A549 treated with CORT108297 at 1 μM for 4 hours (cell line): Measurements from ENCODE around the gene H2BW1. TPM values are rescaled to one million over a fixed set of nuclear protein-coding genes. Genes with fewer than 3 reads are reported as not detected.

Experiments used
- total RNA-seq: library from RNA; stranded (reverse); fragments of 200-300 nt; extraction: Qiagen RNA extraction; gene quantifications from 5 replicates; pipeline ENCODE4 v1.2.3, GENCODE V29; 2022

The H2BW1 gene, protein sequence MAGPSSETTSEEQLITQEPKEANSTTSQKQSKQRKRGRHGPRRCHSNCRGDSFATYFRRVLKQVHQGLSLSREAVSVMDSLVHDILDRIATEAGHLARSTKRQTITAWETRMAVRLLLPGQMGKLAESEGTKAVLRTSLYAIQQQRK
- not detected in 5 replicates for total RNA-seq

GRCh38 chrX:104013606-104014005 is at the start of gene H2BW1:
Gene H2BW1, minus strand, starts transcription at chrX:104013708. Its CDS starts 132 bp downstream, at chrX:104013576.

DNA sequence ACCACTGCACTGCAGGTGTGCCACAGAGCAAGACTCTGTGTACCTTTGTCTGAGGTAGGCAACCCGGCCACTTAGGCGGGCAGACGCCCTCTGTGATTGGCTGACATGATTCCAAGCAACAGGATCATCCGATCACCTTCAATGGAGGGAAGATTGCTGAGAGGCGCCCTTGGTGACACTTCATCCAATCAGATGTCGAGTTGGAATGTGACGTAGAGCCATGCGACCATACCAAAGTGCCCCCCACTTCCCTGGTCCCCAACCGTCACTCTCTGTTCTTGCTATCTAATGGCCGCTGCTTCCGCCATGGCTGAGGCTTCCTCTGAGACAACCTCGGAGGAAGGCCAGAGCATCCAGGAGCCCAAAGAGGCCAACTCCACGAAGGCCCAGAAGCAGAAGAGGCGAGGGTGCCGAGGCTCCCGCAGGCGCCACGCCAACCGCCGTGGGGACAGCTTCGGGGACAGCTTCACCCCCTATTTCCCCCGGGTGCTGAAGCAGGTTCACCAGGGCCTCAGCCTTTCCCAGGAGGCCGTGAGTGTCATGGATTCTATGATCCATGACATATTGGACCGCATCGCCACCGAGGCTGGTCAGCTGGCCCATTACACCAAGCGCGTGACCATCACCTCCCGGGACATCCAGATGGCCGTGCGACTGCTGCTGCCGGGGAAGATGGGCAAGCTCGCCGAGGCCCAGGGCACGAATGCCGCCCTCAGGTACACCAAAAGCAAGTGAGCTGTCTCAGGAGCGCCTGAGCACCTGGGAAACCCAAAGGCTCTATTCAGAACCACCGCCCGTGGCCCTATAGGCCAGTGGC is 26.4 kb upstream of the H2BW1 start, which contains the start of gene H2BW2:
H2BW2 (plus strand) TSS at position 268 of the 817 bp plus-strand sequence; CDS start at position 307, 39 bp downstream.

GRCh38 chrX:103962411-103963278 is 50.9 kb downstream of the H2BW1 start, which contains the start of gene TMSB15B:
Gene TMSB15B, plus strand, starts transcription at chrX:103962627.

Other genes with a start within 250 kb of the H2BW1 start
- not detected in 5 replicates for gene PLP1, start 236.9 kb downstream of the H2BW1 start, total RNA-seq
- gene RAB9B, start 181.5 kb downstream of the H2BW1 start, total RNA-seq = 0.02 to 0.05 TPM (median 0.03 TPM) in 3 of 5 replicates, not detected in the others
- 5.0 to 6.3 TPM (median 5.8 TPM) in 5 replicates for gene TMSB15B, start 51.1 kb downstream of the H2BW1 start, total RNA-seq
- gene H2BW2, start 26.2 kb upstream of the H2BW1 start, total RNA-seq = not detected in 5 replicates
- gene TMSB15C, start 62.5 kb upstream of the H2BW1 start, total RNA-seq = 0.09 to 0.28 TPM (median 0.15 TPM) in 5 replicates
- gene ZCCHC18, start 98.8 kb upstream of the H2BW1 start, total RNA-seq = 0.07 to 0.35 TPM (median 0.10 TPM) in 5 replicates
- 3.5 to 4.4 TPM (median 3.9 TPM) in 5 replicates for gene SLC25A53, start 143.3 kb upstream of the H2BW1 start, total RNA-seq
- gene FAM199X, start 152.7 kb upstream of the H2BW1 start, total RNA-seq = 13.5 to 20.0 TPM (median 16.9 TPM) in 5 replicates
- 0.06 to 0.12 TPM in 2 of 5 replicates, not detected in the others for gene ESX1, start 241.2 kb upstream of the H2BW1 start, total RNA-seq